Tibial nerve (tissue), 4 donors: Measurements from ENCODE around the gene SERINC3. TPM values are rescaled to one million over a fixed set of nuclear protein-coding genes. Genes with fewer than 3 reads are reported as not detected.

ENCODE experiments used
- DNase-seq, 2 donors: peaks; one replicate each; pipeline ENCODE4 v3.0.0-alpha.2; 2019; ENCODE audit warnings: low spot score in 2 of 2
- H3K27ac ChIP-seq, 4 donors: fragments of 200-600 bp; sonication (generic) in 3 of 4; one replicate each; pipeline ENCODE4 v1.5.1; 2017 to 2019; ENCODE audit warnings: mild to moderate bottlenecking in 1 of 4
- H3K27me3 ChIP-seq, 2 donors: fragments of 200-600 bp; sonication (generic) in 1 of 2; one replicate each; pipeline versions ENCODE4 v1.5.1 to v1.6.0; 2017 to 2019
- H3K36me3 ChIP-seq, 3 donors: fragments of 200-600 bp; sonication (generic); one replicate each; pipeline ENCODE4 v1.5.1; 2018 to 2019
- H3K4me1 ChIP-seq, 4 donors: fragments of 200-600 bp; sonication (generic) in 3 of 4; one replicate each; pipeline ENCODE4 v1.5.1; 2017 to 2019
- H3K4me3 ChIP-seq, 4 donors: fragments of 200-600 bp; sonication (generic) in 3 of 4; one replicate each; pipeline ENCODE4 v1.5.1; 2017 to 2019; ENCODE audit warnings: mild to moderate bottlenecking in 1 of 4, moderate library complexity in 1 of 4
- H3K9me3 ChIP-seq, 4 donors: fragments of 200-600 bp; sonication (generic) in 3 of 4; one replicate each; pipeline ENCODE4 v1.5.1; 2017 to 2019
- EP300 ChIP-seq, 2 donors: sonication (generic); formaldehyde crosslinking; IDR thresholded peaks; one replicate each; pipeline ENCODE4 v1.6.1; 2017; ENCODE audit warnings: antibody characterized with exemption in 2 of 2, mild to moderate bottlenecking in 1 of 2
- POLR2A ChIP-seq, 2 donors: fragments of 450-650 bp; IDR thresholded peaks; one replicate each; pipeline ENCODE4 v1.6.1; 2017; ENCODE audit warnings: antibody characterized with exemption in 2 of 2, mild to moderate bottlenecking in 2 of 2, moderate library complexity in 2 of 2
- WGBS, 2 donors: methylation state at CpG; one replicate each; pipeline ENCODE4 v1.1.5; 2018; 5-methylcytosine and 5-hydroxymethylcytosine counted together
- total RNA-seq, 4 donors: library from RNA; depleted of rRNA; stranded (reverse); fragments of >200 nt; gene quantifications; one replicate each; pipeline ENCODE4 v1.1.0, GENCODE V29; 2016
- TF ChIP-seq, protein P1 (sequence below), 5 experiments: fragments of 200-600 bp in 3 of 5; fragments of 450-650 bp in 2 of 5; sonication (generic) in 3 of 5; IDR thresholded peaks; one replicate each; pipeline ENCODE4 v1.5.1; 2016 to 2019; ENCODE audit warnings: antibody characterized with exemption in 5 of 5, mild to moderate bottlenecking in 3 of 5, moderate library complexity in 2 of 5

SERINC3 gene
- total RNA-seq, 4 donors from 2014 or later = 59.7 to 97.5 (median 86.7) TPM

- H3K27ac ChIP-seq = peak overlapping the region in 2 of 4 donors; percentile 78 to 80
- H3K36me3 ChIP-seq = peaks cover 2 to 93% (median 4%) of the 10 kb centered on the region in 3 donors
- no peaks in the 10 kb centered on the region for H3K9me3 ChIP-seq
- no peak overlapping the region for H3K4me3 ChIP-seq
- H3K27me3 ChIP-seq = no peaks in the 10 kb centered on the region
- TF ChIP-seq EP300 (IDR thresholded peaks at IDR 0.05) (no peak), POLR2A (IDR thresholded peaks at IDR 0.05) (no peak)
- TF ChIP-seq, protein P1, sequence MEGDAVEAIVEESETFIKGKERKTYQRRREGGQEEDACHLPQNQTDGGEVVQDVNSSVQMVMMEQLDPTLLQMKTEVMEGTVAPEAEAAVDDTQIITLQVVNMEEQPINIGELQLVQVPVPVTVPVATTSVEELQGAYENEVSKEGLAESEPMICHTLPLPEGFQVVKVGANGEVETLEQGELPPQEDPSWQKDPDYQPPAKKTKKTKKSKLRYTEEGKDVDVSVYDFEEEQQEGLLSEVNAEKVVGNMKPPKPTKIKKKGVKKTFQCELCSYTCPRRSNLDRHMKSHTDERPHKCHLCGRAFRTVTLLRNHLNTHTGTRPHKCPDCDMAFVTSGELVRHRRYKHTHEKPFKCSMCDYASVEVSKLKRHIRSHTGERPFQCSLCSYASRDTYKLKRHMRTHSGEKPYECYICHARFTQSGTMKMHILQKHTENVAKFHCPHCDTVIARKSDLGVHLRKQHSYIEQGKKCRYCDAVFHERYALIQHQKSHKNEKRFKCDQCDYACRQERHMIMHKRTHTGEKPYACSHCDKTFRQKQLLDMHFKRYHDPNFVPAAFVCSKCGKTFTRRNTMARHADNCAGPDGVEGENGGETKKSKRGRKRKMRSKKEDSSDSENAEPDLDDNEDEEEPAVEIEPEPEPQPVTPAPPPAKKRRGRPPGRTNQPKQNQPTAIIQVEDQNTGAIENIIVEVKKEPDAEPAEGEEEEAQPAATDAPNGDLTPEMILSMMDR (IDR thresholded peaks at IDR 0.05) = no peak
- peaks cover 0 to 33% (median 0%) of the 10 kb centered on the region in 4 donors for H3K4me1 ChIP-seq
- no peak for DNase-seq
- WGBS, 2 donors = 89 to 94% methylated on average over 3 of the region's 3 CpGs
Measured at GRCh38 chr20:44489931-44490330, 31.9 kb downstream of the SERINC3 start.

DNA sequence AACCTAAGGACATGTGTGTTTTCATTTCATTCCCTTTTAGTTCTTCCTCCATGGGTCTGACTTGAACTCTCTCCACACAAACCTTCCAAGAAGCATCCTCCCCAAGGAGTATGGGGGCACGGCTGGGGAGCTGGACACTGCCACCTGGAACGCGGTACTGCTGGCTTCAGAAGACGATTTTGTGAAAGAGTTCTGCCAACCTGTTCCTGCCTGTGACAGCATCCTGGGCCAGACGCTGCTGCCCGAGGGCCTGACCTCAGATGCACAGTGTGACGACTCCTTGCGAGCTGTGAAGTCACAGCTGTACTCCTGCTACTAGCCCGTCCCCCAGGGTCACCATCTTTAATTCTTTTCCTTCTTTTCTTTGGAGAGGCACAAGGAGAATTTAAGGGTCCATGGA is 32.6 kb downstream of the SERINC3 start:
- H3K27ac ChIP-seq = peak overlapping the region in 1 of 4 donors; percentile 10
- no peak for TF ChIP-seq EP300 (IDR thresholded peaks at IDR 0.05)
- TF ChIP-seq, protein P1 (IDR thresholded peaks at IDR 0.05) = no peak
- no peak for TF ChIP-seq POLR2A (IDR thresholded peaks at IDR 0.05)
- no peak for DNase-seq
- H3K9me3 ChIP-seq = no peaks in the 10 kb centered on the region
- H3K4me1 ChIP-seq = peaks cover 0 to 33% (median 0%) of the 10 kb centered on the region in 4 donors
- WGBS, 2 donors = 87% methylated on average over 9 of the region's 9 CpGs
- H3K27me3 ChIP-seq = no peaks in the 10 kb centered on the region
- peaks cover 2 to 93% (median 4%) of the 10 kb centered on the region in 3 donors for H3K36me3 ChIP-seq
- H3K4me3 ChIP-seq = no peak overlapping the region

DNA sequence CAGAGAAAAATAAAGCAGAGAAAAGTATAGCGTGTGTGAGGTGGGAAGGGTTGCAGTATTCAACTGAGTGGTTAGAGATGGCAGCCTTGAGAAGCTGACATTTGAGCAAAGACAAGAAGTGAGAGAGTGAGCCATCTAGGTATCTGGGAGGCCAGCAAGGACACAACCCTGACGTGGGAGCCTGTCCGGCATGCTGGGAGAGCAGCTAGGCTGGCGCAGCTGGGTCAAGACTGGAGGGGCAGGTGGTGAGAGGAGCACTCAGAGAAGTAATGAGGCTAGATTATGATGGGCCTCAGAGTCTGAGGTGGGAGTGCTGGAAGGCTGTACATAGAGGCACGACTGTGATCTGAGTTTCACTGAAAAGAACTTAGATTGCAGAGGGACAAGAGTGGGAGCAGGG is 33.3 kb downstream of the SERINC3 start:
- WGBS, 2 donors = 83 to 92% methylated on average over 5 of the region's 5 CpGs

GRCh38 chr20:44485830-44486198 is 36.1 kb downstream of the SERINC3 start:
- TF ChIP-seq EP300 (IDR thresholded peaks at IDR 0.05) (no peak), POLR2A (IDR thresholded peaks at IDR 0.05) (no peak)
- TF ChIP-seq, protein P1 (IDR thresholded peaks at IDR 0.05) = no peak
- H3K27me3 ChIP-seq = no peaks in the 10 kb centered on the region
- no peaks in the 10 kb centered on the region for H3K9me3 ChIP-seq
- H3K36me3 ChIP-seq = peaks cover under 1 to 95% (median 4%) of the 10 kb centered on the region in 3 donors
- DNase-seq = no peak
- peaks cover 0 to 21% (median 0%) of the 10 kb centered on the region in 4 donors for H3K4me1 ChIP-seq
- 54 to 86% methylated on average over 2 of the region's 2 CpGs for WGBS, 2 donors
- H3K4me3 ChIP-seq = no peak overlapping the region
- H3K27ac ChIP-seq = peak overlapping the region in 1 of 4 donors; percentile 62

More for the DNA sequence above, 33.3 kb downstream of the SERINC3 start:
- H3K4me3 ChIP-seq = no peak overlapping the region
- H3K27me3 ChIP-seq = no peaks in the 10 kb centered on the region
- peaks cover 0 to 33% (median 0%) of the 10 kb centered on the region in 4 donors for H3K4me1 ChIP-seq
- TF ChIP-seq, protein P1 (IDR thresholded peaks at IDR 0.05) = no peak
- TF ChIP-seq EP300 (IDR thresholded peaks at IDR 0.05) (no peak), POLR2A (IDR thresholded peaks at IDR 0.05) (no peak)
- peak overlapping the region in 1 of 4 donors; percentile 10 for H3K27ac ChIP-seq
- no peaks in the 10 kb centered on the region for H3K9me3 ChIP-seq
- no peak for DNase-seq
- peaks cover 0 to 93% (median 4%) of the 10 kb centered on the region in 3 donors for H3K36me3 ChIP-seq

GRCh38 chr20:44485078-44485829 is 36.6 kb downstream of the SERINC3 start:
- no peak for DNase-seq
- Histone ChIP-seq H3K4me3 (no peak overlapping the region), H3K36me3 (peaks cover 3 to 96% (median 5%) of the 10 kb centered on the region in 3 donors), H3K27ac (peak overlapping the region in 1 of 4 donors; percentile 62), H3K4me1 (peaks cover 0 to 18% (median 0%) of the 10 kb centered on the region in 4 donors), H3K9me3 (no peaks in the 10 kb centered on the region), H3K27me3 (no peaks in the 10 kb centered on the region)
- 86 to 88% methylated on average over 7 of the region's 7 CpGs for WGBS, 2 donors
- TF ChIP-seq POLR2A (IDR thresholded peaks at IDR 0.05) = no peak
- TF ChIP-seq, protein P1 (IDR thresholded peaks at IDR 0.05) = no peak
- no peak for TF ChIP-seq EP300 (IDR thresholded peaks at IDR 0.05)
